Measurements from ENCODE around the gene PTPRJ. TPM values are rescaled to one million over a fixed set of nuclear protein-coding genes. Genes with fewer than 3 reads are reported as not detected.

The PTPRJ gene
- total RNA-seq, 1 experiment from 2014 or later, result 59.4 TPM

GRCh38 chr11:48096588-48097525 is 116.5 kb downstream of the PTPRJ start:
- BruUV-seq (replicated peaks), result no TSS peak
- DNase-seq, result peak; percentile 27
- no peak overlapping the region for H3K4me3 Mint-ChIP-seq (ENCODE audit: low read depth, unreplicated experiment)

GRCh38 chr11:48098024-48098423 is 117.7 kb downstream of the PTPRJ start:
- DNase-seq, result no peak
- H3K27ac Mint-ChIP-seq (ENCODE audit: unreplicated experiment), result no peak overlapping the region
- H3K9me3 Mint-ChIP-seq (ENCODE audit: low read depth, unreplicated experiment), result no peaks in the 10 kb centered on the region
- CTCF ChIA-PET, result no interaction called here
- BruUV-seq (replicated peaks), result no TSS peak
- no peak for TF ChIP-seq CTCF (IDR thresholded peaks at IDR 0.05; ENCODE audit: unreplicated experiment)
- H3K27me3 Mint-ChIP-seq (ENCODE audit: unreplicated experiment), result no peaks in the 10 kb centered on the region
- intact Hi-C loops (cut with micrococcal nuclease; ENCODE audit: unreplicated experiment), result no loop called here
- peaks cover 77% of the 10 kb centered on the region for H3K4me1 Mint-ChIP-seq (ENCODE audit: low read depth, unreplicated experiment)
- H3K4me3 Mint-ChIP-seq (ENCODE audit: low read depth, unreplicated experiment), result no peak overlapping the region
- peaks cover 36% of the 10 kb centered on the region for H3K36me3 Mint-ChIP-seq (ENCODE audit: insufficient read depth, unreplicated experiment)

More at GRCh38 chr11:48096588-48097525, 116.5 kb downstream of the PTPRJ start:
- no peak for TF ChIP-seq CTCF (IDR thresholded peaks at IDR 0.05; ENCODE audit: unreplicated experiment)
- peak overlapping the region; percentile 97 for H3K27ac Mint-ChIP-seq (ENCODE audit: unreplicated experiment)
- intact Hi-C loops (cut with micrococcal nuclease; ENCODE audit: unreplicated experiment), result no loop called here
- H3K27me3 Mint-ChIP-seq (ENCODE audit: unreplicated experiment), result no peaks in the 10 kb centered on the region
- H3K36me3 Mint-ChIP-seq (ENCODE audit: insufficient read depth, unreplicated experiment), result peaks cover 32% of the 10 kb centered on the region
- no peaks in the 10 kb centered on the region for H3K9me3 Mint-ChIP-seq (ENCODE audit: low read depth, unreplicated experiment)
- peaks cover 71% of the 10 kb centered on the region for H3K4me1 Mint-ChIP-seq (ENCODE audit: low read depth, unreplicated experiment)
- CTCF ChIA-PET, result interaction anchor here (0.8 kb wide), 1 partner anchor 39 kb away, joined by 3 read pairs; no protein-coding TSS in a partner anchor

GRCh38 chr11:48099916-48100446 is 119.6 kb downstream of the PTPRJ start:
- no TSS peak for BruUV-seq (replicated peaks)
- TF ChIP-seq CTCF (IDR thresholded peaks at IDR 0.05; ENCODE audit: unreplicated experiment), result no peak
- CTCF ChIA-PET, result interaction anchor here (0.6 to 1.2 kb wide), 2 partner anchors 10 to 85 kb away, joined by 3 read pairs; no protein-coding TSS in a partner anchor
- no peaks in the 10 kb centered on the region for H3K9me3 Mint-ChIP-seq (ENCODE audit: low read depth, unreplicated experiment)
- peak overlapping the region; percentile 76 for H3K27ac Mint-ChIP-seq (ENCODE audit: unreplicated experiment)
- H3K27me3 Mint-ChIP-seq (ENCODE audit: unreplicated experiment), result no peaks in the 10 kb centered on the region
- H3K36me3 Mint-ChIP-seq (ENCODE audit: insufficient read depth, unreplicated experiment), result peaks cover 36% of the 10 kb centered on the region
- H3K4me3 Mint-ChIP-seq (ENCODE audit: low read depth, unreplicated experiment), result no peak overlapping the region
- peaks cover 77% of the 10 kb centered on the region for H3K4me1 Mint-ChIP-seq (ENCODE audit: low read depth, unreplicated experiment)
- DNase-seq, result no peak
- intact Hi-C loops (cut with micrococcal nuclease; ENCODE audit: unreplicated experiment), result no loop called here

- Mint-ChIP-seq H3K27ac (ENCODE audit: unreplicated experiment) (peak overlapping the region; percentile 88), H3K4me1 (ENCODE audit: low read depth, unreplicated experiment) (peaks cover 77% of the 10 kb centered on the region), H3K9me3 (ENCODE audit: low read depth, unreplicated experiment) (no peaks in the 10 kb centered on the region), H3K36me3 (ENCODE audit: insufficient read depth, unreplicated experiment) (peaks cover 33% of the 10 kb centered on the region), H3K27me3 (ENCODE audit: unreplicated experiment) (no peaks in the 10 kb centered on the region), H3K4me3 (ENCODE audit: low read depth, unreplicated experiment) (peak overlapping the region; percentile 47)
- no TSS peak for BruUV-seq (replicated peaks)
- TF ChIP-seq CTCF (IDR thresholded peaks at IDR 0.05; ENCODE audit: unreplicated experiment), result no peak
- intact Hi-C loops (cut with micrococcal nuclease; ENCODE audit: unreplicated experiment), result no loop called here
- CTCF ChIA-PET, result interaction anchor here (0.7 to 1.2 kb wide), 3 partner anchors 9 to 246 kb away, joined by 3 read pairs; no protein-coding TSS in a partner anchor
- DNase-seq, result no peak
Observed at GRCh38 chr11:48101044-48101733, 120.8 kb downstream of the PTPRJ start.
